Breast epithelium (tissue), 4 donors: ENCODE measurements around the gene MTX3. TPM values are rescaled to one million over a fixed set of nuclear protein-coding genes. Genes with fewer than 3 reads are reported as not detected.
A peak's percentile ranks its signal among the peaks of the same experiment; 100 is the strongest.

Experiments
- DNase-seq, 2 donors: peaks; one replicate each; pipeline ENCODE4 v3.0.0-alpha.2; 2019; ENCODE audit warnings: low spot score in 2 of 2
- H3K27ac ChIP-seq, 2 donors: fragments of 200-600 bp; sonication (generic) in 1 of 2; one replicate each; pipeline ENCODE4 v1.5.1; 2016 to 2019; ENCODE audit warnings: mild to moderate bottlenecking in 1 of 2
- H3K27me3 ChIP-seq, 2 donors: fragments of 200-600 bp; sonication (generic) in 1 of 2; one replicate each; pipeline versions ENCODE4 v1.5.1 to v1.6.0; 2017 to 2019; ENCODE audit warnings: control low read depth in 1 of 2, mild to moderate bottlenecking in 1 of 2
- H3K36me3 ChIP-seq: fragments of 200-600 bp; one replicate; pipeline ENCODE4 v1.5.1; 2019
- H3K4me1 ChIP-seq, 2 donors: fragments of 200-600 bp; sonication (generic); one replicate each; pipeline ENCODE4 v1.5.1; 2016 to 2019; ENCODE audit warnings: control low read depth in 1 of 2
- H3K4me3 ChIP-seq, 3 donors: fragments of 200-600 bp; sonication (generic); 1 replicate in 2 of 3; 2 replicates in 1 of 3; pipeline ENCODE4 v1.5.1; 2016 to 2019; ENCODE audit warnings: mild to moderate bottlenecking in 3 of 3, moderate library complexity in 2 of 3
- H3K9me3 ChIP-seq, 2 donors: fragments of 200-600 bp; sonication (generic) in 1 of 2; one replicate each; pipeline ENCODE4 v1.5.1; 2016 to 2019; ENCODE audit warnings: control low read depth in 1 of 2
- POLR2A ChIP-seq: fragments of 450-650 bp; IDR thresholded peaks from one replicate; pipeline ENCODE4 v1.6.1; 2016; ENCODE audit warnings: antibody characterized with exemption, mild to moderate bottlenecking, moderate library complexity
- POLR2AphosphoS5 ChIP-seq, 3 donors: sonication (generic); formaldehyde crosslinking; IDR thresholded peaks; one replicate each; pipeline ENCODE4 v1.6.1; 2017; ENCODE audit warnings: antibody characterized with exemption in 3 of 3
- intact Hi-C: fragments of 100-400 bp; cut with DNase I; formaldehyde crosslinking; loops from one replicate; pipeline ENCODE4 v1.15.1; 2023; ENCODE audit warnings: low total_unique reads
- total RNA-seq, 3 donors: library from RNA; depleted of rRNA; stranded (reverse); fragments of >200 nt; gene quantifications; one replicate each; pipeline ENCODE4 v1.1.0, GENCODE V29; 2016
- TF ChIP-seq, protein P1 (sequence below), 3 donors: fragments of 450-650 bp; IDR thresholded peaks; one replicate each; pipeline ENCODE4 v1.5.1; 2016 to 2017; ENCODE audit warnings: antibody characterized with exemption in 3 of 3, mild to moderate bottlenecking in 3 of 3, moderate library complexity in 3 of 3

MTX3 gene
- total RNA-seq, 3 donors from 2014 or later, result 14.2 to 20.2 (median 15.1) TPM

DNA sequence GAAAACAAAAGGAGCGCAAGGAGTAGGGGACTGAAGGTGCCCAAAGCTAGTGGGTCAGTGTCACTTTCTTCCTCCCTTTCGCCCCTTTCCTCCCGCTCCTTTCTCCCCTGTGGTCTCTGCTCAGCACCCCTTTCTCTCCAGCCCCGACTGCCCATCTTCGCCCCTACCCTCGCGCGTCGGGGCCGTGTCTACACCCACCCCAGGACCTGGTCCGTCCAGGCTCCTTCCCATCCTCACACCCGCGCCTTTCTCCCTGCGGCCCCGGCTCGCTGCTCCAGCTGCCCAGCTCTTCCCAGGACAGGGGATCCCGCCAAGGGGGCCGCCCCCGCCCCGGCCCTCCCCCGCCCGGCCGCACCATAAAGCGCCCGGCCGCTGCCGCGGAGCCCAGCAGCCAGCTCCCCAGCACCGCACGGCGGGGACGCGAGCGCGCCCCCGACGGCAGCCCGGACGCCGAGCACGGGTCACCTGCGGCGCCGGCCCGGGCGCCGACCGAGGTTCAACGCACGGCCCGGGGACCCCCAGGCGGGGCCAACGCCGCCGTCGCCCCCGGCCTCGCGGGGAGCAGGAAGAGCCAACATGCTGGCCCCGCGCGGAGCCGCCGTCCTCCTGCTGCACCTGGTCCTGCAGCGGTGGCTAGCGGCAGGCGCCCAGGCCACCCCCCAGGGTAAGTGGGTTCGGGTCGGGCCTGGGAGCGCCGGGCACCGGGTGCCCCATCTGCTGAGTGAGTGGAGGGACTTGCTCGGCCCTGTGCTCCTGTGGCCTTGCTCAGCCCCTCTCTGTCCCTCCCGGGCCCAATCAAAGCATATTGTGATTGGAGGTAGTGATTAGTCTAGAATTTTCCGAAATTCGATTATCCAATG is 44.1 kb upstream of the MTX3 start, which contains the start of gene THBS4:
Gene THBS4 (plus strand): TSS at position 387 of the 860 bp plus-strand sequence. CDS start 190 bp downstream, at position 577.
- peaks cover 0 to 37% of the 10 kb centered on the region in 2 donors for H3K27me3 ChIP-seq
- H3K9me3 ChIP-seq, result no peaks in the 10 kb centered on the region
- intact Hi-C loops, result loop anchor here (5.0 kb wide), 1 partner anchor 372 kb away; the partner anchor contains the start of gene ZFYVE16
- TF ChIP-seq, protein P1, sequence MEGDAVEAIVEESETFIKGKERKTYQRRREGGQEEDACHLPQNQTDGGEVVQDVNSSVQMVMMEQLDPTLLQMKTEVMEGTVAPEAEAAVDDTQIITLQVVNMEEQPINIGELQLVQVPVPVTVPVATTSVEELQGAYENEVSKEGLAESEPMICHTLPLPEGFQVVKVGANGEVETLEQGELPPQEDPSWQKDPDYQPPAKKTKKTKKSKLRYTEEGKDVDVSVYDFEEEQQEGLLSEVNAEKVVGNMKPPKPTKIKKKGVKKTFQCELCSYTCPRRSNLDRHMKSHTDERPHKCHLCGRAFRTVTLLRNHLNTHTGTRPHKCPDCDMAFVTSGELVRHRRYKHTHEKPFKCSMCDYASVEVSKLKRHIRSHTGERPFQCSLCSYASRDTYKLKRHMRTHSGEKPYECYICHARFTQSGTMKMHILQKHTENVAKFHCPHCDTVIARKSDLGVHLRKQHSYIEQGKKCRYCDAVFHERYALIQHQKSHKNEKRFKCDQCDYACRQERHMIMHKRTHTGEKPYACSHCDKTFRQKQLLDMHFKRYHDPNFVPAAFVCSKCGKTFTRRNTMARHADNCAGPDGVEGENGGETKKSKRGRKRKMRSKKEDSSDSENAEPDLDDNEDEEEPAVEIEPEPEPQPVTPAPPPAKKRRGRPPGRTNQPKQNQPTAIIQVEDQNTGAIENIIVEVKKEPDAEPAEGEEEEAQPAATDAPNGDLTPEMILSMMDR (IDR thresholded peaks at IDR 0.05), result no peak
- TF ChIP-seq POLR2A (no peak), POLR2AphosphoS5 (IDR thresholded peaks at IDR 0.05) (no peak)
- peak within 1 kb of the TSS; percentile 21 to 62 (median 43) for H3K4me3 ChIP-seq
- DNase-seq, result no peak
- H3K4me1 ChIP-seq, result peaks cover 0 to 3% of the 10 kb centered on the region in 2 donors
- H3K36me3 ChIP-seq, result no peaks in the 10 kb centered on the region
- H3K27ac ChIP-seq, result no peak within 1 kb of the TSS

DNA sequence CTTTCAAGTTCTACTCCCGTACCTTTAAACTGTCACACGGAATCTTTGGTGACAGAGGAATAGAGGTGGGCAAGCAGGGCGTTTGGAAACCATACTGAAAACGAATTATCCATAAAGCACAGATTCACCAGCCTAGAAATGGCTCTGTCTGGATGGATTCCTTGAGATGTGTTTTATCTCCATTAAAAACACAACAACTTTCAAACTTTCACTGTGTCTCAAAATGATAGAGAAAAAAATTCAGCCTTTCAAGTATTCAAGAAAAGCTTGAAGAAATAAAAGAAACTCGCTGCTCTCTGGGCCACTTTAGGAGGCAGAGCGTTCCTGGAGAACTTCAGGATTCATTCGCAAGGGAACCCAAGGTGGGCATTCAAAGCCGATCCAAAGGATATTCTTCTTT is 43.5 kb upstream of the MTX3 start:
- Histone ChIP-seq H3K27me3 (peaks cover 0 to 37% of the 10 kb centered on the region in 2 donors), H3K4me1 (peaks cover 0 to 3% of the 10 kb centered on the region in 2 donors), H3K4me3 (peak overlapping the region; percentile 21 to 62 (median 43)), H3K9me3 (no peaks in the 10 kb centered on the region), H3K36me3 (no peaks in the 10 kb centered on the region), H3K27ac (no peak overlapping the region)
- TF ChIP-seq POLR2AphosphoS5 (IDR thresholded peaks at IDR 0.05) (no peak), POLR2A (no peak)
- TF ChIP-seq, protein P1 (IDR thresholded peaks at IDR 0.05), result no peak
- DNase-seq, result no peak
- intact Hi-C loops, result loop anchor here (5.0 kb wide), 1 partner anchor 373 kb away; the partner anchor contains the start of gene ZFYVE16

DNA sequence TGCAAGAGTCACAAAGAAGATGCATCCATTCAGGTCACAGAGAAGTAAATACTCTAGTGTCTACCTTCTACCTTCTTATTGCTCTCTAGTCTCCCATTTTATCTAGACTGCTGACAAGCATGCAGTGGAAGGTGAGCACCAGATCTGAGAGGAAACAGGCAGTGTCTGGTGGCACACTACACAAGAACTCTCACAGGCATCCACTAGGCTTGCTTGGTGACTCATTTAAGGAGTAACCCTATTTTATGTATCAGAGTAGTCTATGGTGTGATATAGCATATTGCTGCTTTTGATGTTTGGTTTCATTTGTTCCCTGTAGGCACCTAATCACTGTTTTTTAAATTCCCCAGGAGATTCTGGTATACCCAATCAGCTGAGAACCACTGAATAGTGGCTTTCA is 42.5 kb upstream of the MTX3 start:
- H3K36me3 ChIP-seq, result no peaks in the 10 kb centered on the region
- no peak for DNase-seq
- no peak overlapping the region for H3K4me3 ChIP-seq
- peaks cover 0 to 37% of the 10 kb centered on the region in 2 donors for H3K27me3 ChIP-seq
- H3K27ac ChIP-seq, result no peak overlapping the region
- H3K4me1 ChIP-seq, result peaks cover 0 to 3% of the 10 kb centered on the region in 2 donors
- TF ChIP-seq POLR2AphosphoS5 (IDR thresholded peaks at IDR 0.05) (no peak), POLR2A (no peak)
- TF ChIP-seq, protein P1 (IDR thresholded peaks at IDR 0.05), result no peak
- H3K9me3 ChIP-seq, result no peaks in the 10 kb centered on the region
- intact Hi-C loops, result loop anchor here (5.0 kb wide), 1 partner anchor 374 kb away; the partner anchor contains the start of gene ZFYVE16

DNA sequence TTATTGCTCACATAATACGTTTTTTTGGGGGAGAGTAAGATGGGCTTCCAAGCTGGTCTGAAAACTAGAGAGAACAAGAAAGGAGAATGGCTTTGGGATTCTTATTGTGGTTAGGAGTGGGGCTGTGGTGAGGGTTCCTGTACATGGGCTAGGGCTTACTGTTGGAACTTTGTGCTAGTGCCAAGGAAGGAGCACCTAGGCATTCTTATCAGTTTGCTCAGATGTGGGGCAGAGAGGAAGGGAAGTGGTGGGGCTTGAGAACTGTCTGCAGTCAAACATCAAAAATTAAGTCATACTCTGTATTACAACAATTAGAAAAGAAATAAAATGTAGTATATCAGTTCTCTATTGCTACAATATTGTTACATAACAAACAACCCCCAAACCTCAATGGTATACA is 40.0 kb upstream of the MTX3 start:
- Histone ChIP-seq H3K4me1 (peaks cover 0 to 3% of the 10 kb centered on the region in 2 donors), H3K27me3 (peaks cover 0 to 31% of the 10 kb centered on the region in 2 donors), H3K4me3 (no peak overlapping the region), H3K36me3 (no peaks in the 10 kb centered on the region), H3K9me3 (no peaks in the 10 kb centered on the region), H3K27ac (no peak overlapping the region)
- no peak for DNase-seq
- TF ChIP-seq POLR2AphosphoS5 (IDR thresholded peaks at IDR 0.05), result no peak
- intact Hi-C loops, result loop anchor here (5.0 kb wide), 1 partner anchor 376 kb away; the partner anchor contains the start of gene ZFYVE16

DNA sequence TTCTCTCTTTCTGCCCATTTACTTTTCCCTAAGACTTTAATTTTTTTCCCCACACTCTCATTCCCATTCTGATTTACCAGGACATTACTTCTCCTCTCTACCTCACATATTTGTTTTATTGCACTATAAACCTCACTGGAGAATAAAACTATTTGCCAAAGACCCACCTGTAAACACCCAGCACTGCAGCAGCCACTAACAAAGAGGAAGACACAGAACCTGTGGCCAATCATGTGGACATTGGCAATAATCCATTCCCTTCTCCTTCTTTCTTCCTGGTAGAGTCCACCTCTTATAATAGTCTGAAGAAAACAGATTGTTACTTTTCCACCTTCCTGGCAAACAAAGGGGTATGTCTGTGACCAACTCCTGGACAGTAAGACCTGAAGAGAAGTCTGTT is 35.8 kb upstream of the MTX3 start:
- Histone ChIP-seq H3K27ac (no peak overlapping the region), H3K4me1 (no peaks in the 10 kb centered on the region), H3K27me3 (no peaks in the 10 kb centered on the region), H3K36me3 (no peaks in the 10 kb centered on the region), H3K4me3 (no peak overlapping the region), H3K9me3 (no peaks in the 10 kb centered on the region)
- intact Hi-C loops, result no loop called here
- no peak for DNase-seq
- TF ChIP-seq POLR2AphosphoS5 (IDR thresholded peaks at IDR 0.05), result no peak
- TF ChIP-seq POLR2A, result no peak
- TF ChIP-seq, protein P1 (IDR thresholded peaks at IDR 0.05), result no peak
